Subcutaneous abdominal adipose tissue (tissue), 5 donors: ENCODE measurements around the gene SCN5A.
A peak's percentile ranks its signal among the peaks of the same experiment; 100 is the strongest.

Experiments used
- H3K27ac ChIP-seq: one replicate; pipeline ENCODE4 v1.7.0; 2013; ENCODE audit warnings: low read depth, mild to moderate bottlenecking, inconsistent platforms, low read length, moderate library complexity
- H3K27me3 ChIP-seq, 5 donors: one replicate each; pipeline ENCODE4 v1.7.0; 2013; ENCODE audit warnings: low read length in 5 of 5, inconsistent platforms in 1 of 5; ENCODE audit not compliant: control insufficient read depth in 5 of 5, insufficient read depth in 4 of 5
- H3K36me3 ChIP-seq, 5 donors: one replicate each; pipeline ENCODE4 v1.7.0; 2013; ENCODE audit warnings: low read length in 5 of 5; ENCODE audit not compliant: control insufficient read depth in 5 of 5, insufficient read depth in 5 of 5
- H3K4me1 ChIP-seq, 5 donors: one replicate each; pipeline ENCODE4 v1.7.0; 2013; ENCODE audit warnings: low read length in 5 of 5, mild to moderate bottlenecking in 3 of 5, moderate library complexity in 1 of 5; ENCODE audit not compliant: control insufficient read depth in 5 of 5, insufficient read depth in 5 of 5
- H3K4me3 ChIP-seq, 5 donors: one replicate each; pipeline ENCODE4 v1.7.0; 2013; ENCODE audit warnings: low read length in 5 of 5, low read depth in 1 of 5
- H3K9ac ChIP-seq, 5 donors: one replicate each; pipeline ENCODE4 v1.7.0; 2013; ENCODE audit warnings: low read length in 5 of 5, mild to moderate bottlenecking in 4 of 5, moderate library complexity in 3 of 5
- H3K9me3 ChIP-seq, 5 donors: one replicate each; pipeline ENCODE4 v1.7.0; 2013; ENCODE audit warnings: low read length in 5 of 5; ENCODE audit not compliant: control insufficient read depth in 5 of 5
- donor health status: healthy.
- donor health status: healthy.
- donor health status: healthy.
- donor health status: healthy.
- donor health status: healthy.

The SCN5A gene

GRCh38 chr3:38649500-38650247 lies at the start of gene SCN5A:
SCN5A (minus strand) TSS chr3:38649687; CDS start chr3:38633307, 16,380 bp downstream.
- H3K27ac ChIP-seq, result no peak within 1 kb of the TSS
- peaks cover 8 to 45% (median 38%) of the 10 kb centered on the region in 5 donors for H3K27me3 ChIP-seq
- peaks cover 3 to 23% (median 14%) of the 10 kb centered on the region in 5 donors for H3K4me1 ChIP-seq
- peaks cover 0 to 4% (median 0%) of the 10 kb centered on the region in 5 donors for H3K9me3 ChIP-seq
- H3K4me3 ChIP-seq, result peak within 1 kb of the TSS; percentile 45 to 59 (median 51)
- no peaks in the 10 kb centered on the region for H3K36me3 ChIP-seq
- peak within 1 kb of the TSS in 2 of 5 donors; percentile 42 to 44 for H3K9ac ChIP-seq

- H3K27me3 ChIP-seq, result peaks cover 0 to 2% (median 0%) of the 10 kb centered on the region in 5 donors
- H3K9ac ChIP-seq, result no peak overlapping the region
- H3K9me3 ChIP-seq, result no peaks in the 10 kb centered on the region
- H3K4me3 ChIP-seq, result no peak overlapping the region
- no peaks in the 10 kb centered on the region for H3K4me1 ChIP-seq
- H3K36me3 ChIP-seq, result no peaks in the 10 kb centered on the region
- no peak overlapping the region for H3K27ac ChIP-seq
Observed at GRCh38 chr3:38698760-38699159, 49.3 kb upstream of the SCN5A start.

- no peaks in the 10 kb centered on the region for H3K36me3 ChIP-seq
- peaks cover 0 to 2% (median 0%) of the 10 kb centered on the region in 5 donors for H3K27me3 ChIP-seq
- H3K27ac ChIP-seq, result no peak overlapping the region
- no peaks in the 10 kb centered on the region for H3K9me3 ChIP-seq
- no peaks in the 10 kb centered on the region for H3K4me1 ChIP-seq
- H3K9ac ChIP-seq, result no peak overlapping the region
- no peak overlapping the region for H3K4me3 ChIP-seq
Observed at GRCh38 chr3:38698061-38698460, 48.6 kb upstream of the SCN5A start.

- Histone ChIP-seq H3K36me3 (no peaks in the 10 kb centered on the region), H3K27ac (no peak overlapping the region), H3K9me3 (no peaks in the 10 kb centered on the region), H3K4me3 (no peak overlapping the region), H3K27me3 (peaks cover 0 to 2% (median 0%) of the 10 kb centered on the region in 5 donors), H3K9ac (no peak overlapping the region), H3K4me1 (no peaks in the 10 kb centered on the region)
Observed at GRCh38 chr3:38696034-38696433, 46.5 kb upstream of the SCN5A start.

GRCh38 chr3:38690185-38690584 lies 40.7 kb upstream of the SCN5A start:
- Histone ChIP-seq H3K9me3 (no peaks in the 10 kb centered on the region), H3K27ac (no peak overlapping the region), H3K36me3 (no peaks in the 10 kb centered on the region), H3K9ac (no peak overlapping the region), H3K27me3 (peaks cover 0 to 2% (median 0%) of the 10 kb centered on the region in 5 donors), H3K4me1 (no peaks in the 10 kb centered on the region), H3K4me3 (no peak overlapping the region)

- no peak overlapping the region for H3K9ac ChIP-seq
- H3K27me3 ChIP-seq, result peaks cover 0 to 1% (median 0%) of the 10 kb centered on the region in 5 donors
- H3K4me1 ChIP-seq, result no peaks in the 10 kb centered on the region
- H3K4me3 ChIP-seq, result no peak overlapping the region
- no peaks in the 10 kb centered on the region for H3K9me3 ChIP-seq
- H3K36me3 ChIP-seq, result no peaks in the 10 kb centered on the region
- no peak overlapping the region for H3K27ac ChIP-seq
Observed at GRCh38 chr3:38689774-38690173, 40.3 kb upstream of the SCN5A start.

- Histone ChIP-seq H3K27me3 (no peaks in the 10 kb centered on the region), H3K36me3 (no peaks in the 10 kb centered on the region), H3K9me3 (no peaks in the 10 kb centered on the region), H3K4me3 (no peak overlapping the region), H3K9ac (no peak overlapping the region), H3K27ac (no peak overlapping the region), H3K4me1 (no peaks in the 10 kb centered on the region)
Observed at GRCh38 chr3:38689346-38689745, 39.9 kb upstream of the SCN5A start.

- Histone ChIP-seq H3K36me3 (no peaks in the 10 kb centered on the region), H3K4me1 (no peaks in the 10 kb centered on the region), H3K27me3 (no peaks in the 10 kb centered on the region), H3K27ac (no peak overlapping the region), H3K9ac (no peak overlapping the region), H3K9me3 (no peaks in the 10 kb centered on the region), H3K4me3 (no peak overlapping the region)
Observed at GRCh38 chr3:38687321-38687720, 37.8 kb upstream of the SCN5A start.

GRCh38 chr3:38684546-38684945 lies 35.1 kb upstream of the SCN5A start:
- no peak overlapping the region for H3K4me3 ChIP-seq
- H3K9ac ChIP-seq, result no peak overlapping the region
- peaks cover 0 to 7% (median 0%) of the 10 kb centered on the region in 5 donors for H3K27me3 ChIP-seq
- H3K4me1 ChIP-seq, result no peaks in the 10 kb centered on the region
- no peak overlapping the region for H3K27ac ChIP-seq
- no peaks in the 10 kb centered on the region for H3K9me3 ChIP-seq
- H3K36me3 ChIP-seq, result no peaks in the 10 kb centered on the region

- H3K4me1 ChIP-seq, result no peaks in the 10 kb centered on the region
- no peak overlapping the region for H3K9ac ChIP-seq
- H3K27me3 ChIP-seq, result peaks cover 0 to 3% (median 0%) of the 10 kb centered on the region in 5 donors
- H3K27ac ChIP-seq, result no peak overlapping the region
- H3K36me3 ChIP-seq, result no peaks in the 10 kb centered on the region
- peaks cover 0 to 2% (median 0%) of the 10 kb centered on the region in 5 donors for H3K9me3 ChIP-seq
- H3K4me3 ChIP-seq, result no peak overlapping the region
Observed at GRCh38 chr3:38669668-38670067, 20.2 kb upstream of the SCN5A start.
